ENCODE measurements around the gene NXN. TPM values are rescaled to one million over a fixed set of nuclear protein-coding genes. Genes with fewer than 3 reads are reported as not detected.

NXN gene
- total RNA-seq, 2 donors from 2014 or later: 24.4 TPM

Small RNA genes lying within 50 kb of the gene (microRNA-seq; reads per million reads assigned to microRNA genes)
- 0 reads per million in 2 donors for gene MIR3183 (ENCODE audit: borderline number of aligned reads in 2 of 2, borderline replicate concordance in 2 of 2)

Small RNA genes lying within 50 kb of the gene (small RNA-seq; reads per million reads assigned to genes)
- not detected for gene MIR3183

Other genes with a start within 250 kb of the NXN start
- gene TLCD3A, start 247.2 kb downstream of the NXN start, total RNA-seq: 1 to 10 TPM; 3.6 to 7.9 TPM
- gene GEMIN4, start 227.5 kb downstream of the NXN start, total RNA-seq: 1 to 10 TPM; 5.6 to 7.3 TPM
- gene GLOD4, start 197.5 kb downstream of the NXN start, total RNA-seq: 10 to 100 TPM; 18.5 to 30.9 TPM
- 10 to 100 TPM; 15.6 to 40.2 TPM for gene MRM3, start 197.4 kb downstream of the NXN start, total RNA-seq
- 1 to 10 TPM; 4.3 to 9.3 TPM for gene TIMM22, start 17.4 kb upstream of the NXN start, total RNA-seq
- gene ABR, start 200.2 kb upstream of the NXN start, total RNA-seq: 10 to 100 TPM; 32.4 to 46.8 TPM